Measurements from ENCODE around the gene UGT1A5. TPM values are rescaled to one million over a fixed set of nuclear protein-coding genes. Genes with fewer than 3 reads are reported as not detected.

The UGT1A5 gene
- total RNA-seq, 1 experiment from 2014 or later, result not detected

DNA sequence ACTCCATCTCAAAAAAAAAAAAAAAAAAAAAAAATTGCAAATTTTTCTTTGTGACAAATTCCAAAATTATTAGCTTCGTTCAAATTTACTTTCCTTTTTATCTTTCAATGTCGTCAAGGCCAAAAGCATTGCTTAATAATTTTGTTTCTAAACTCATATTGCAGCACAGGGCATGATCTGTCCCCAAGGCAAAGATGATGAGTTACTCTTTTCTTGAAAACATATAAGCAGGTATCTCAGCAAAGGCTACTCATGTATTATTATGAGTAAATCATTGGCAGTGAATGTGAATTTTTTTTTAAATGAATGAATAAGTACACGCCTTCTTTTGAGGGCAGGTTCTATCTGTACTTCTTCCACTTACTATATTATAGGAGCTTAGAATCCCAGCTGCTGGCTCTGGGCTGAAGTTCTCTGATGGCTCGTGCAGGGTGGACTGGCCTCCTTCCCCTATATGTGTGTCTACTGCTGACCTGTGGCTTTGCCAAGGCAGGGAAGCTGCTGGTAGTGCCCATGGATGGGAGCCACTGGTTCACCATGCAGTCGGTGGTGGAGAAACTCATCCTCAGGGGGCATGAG, 31.1 kb upstream of the UGT1A5 start, which contains the start of gene UGT1A7:
UGT1A7 (plus strand) TSS at position 381 of the 579 bp plus-strand sequence; CDS start at position 418, 37 bp downstream.
- ChIA-PET POLR2A (no interaction called here), CTCF (no interaction called here), RAD21 (ENCODE audit: low non-redundant PET in 1 of 2, low total read pairs in 2 of 2, uncharacterized antibody in 2 of 2, unreplicated experiment in 2 of 2) (no interaction called here)
- Histone ChIP-seq H3K79me2 (ENCODE audit: insufficient read depth, low read length) (no peaks in the 10 kb centered on the region), H3K36me3 (ENCODE audit: control insufficient read depth in 1 of 2, insufficient read depth in 2 of 2, low read length in 2 of 2) (no peaks in the 10 kb centered on the region), H3K4me2 (ENCODE audit: low read length) (no peak within 1 kb of the TSS), H3K4me1 (ENCODE audit: control insufficient read depth in 1 of 2, insufficient read depth in 2 of 2, low read length in 2 of 2) (no peaks in the 10 kb centered on the region), H3K9ac (ENCODE audit: low read length) (no peak within 1 kb of the TSS), H3K4me3 (replicated peaks in 1 of 2; ENCODE audit: low read depth in 1 of 2, low read length in 2 of 2) (no peak within 1 kb of the TSS), H4K20me1 (ENCODE audit: insufficient read depth) (no peaks in the 10 kb centered on the region), H3K9me3 (ENCODE audit: control insufficient read depth in 1 of 2, insufficient read depth in 1 of 2, low read depth in 1 of 2, low read length in 2 of 2) (no peaks in the 10 kb centered on the region), H2AFZ (ENCODE audit: low read depth, low read length, poor library complexity, severe bottlenecking) (no peak within 1 kb of the TSS), H3K27ac (ENCODE audit: low read depth, low read length) (no peak within 1 kb of the TSS), H3K9me2 (ENCODE audit: insufficient read depth) (no peaks in the 10 kb centered on the region), H3K27me3 (ENCODE audit: insufficient read depth, low read length) (peaks cover 18% of the 10 kb centered on the region; the same call in 1 of the 2 replicates)
- ATAC-seq (no peak), DNase-seq (ENCODE audit: low read depth, low spot score) (no peak)
- no peak for TF ChIP-seq JUND (IDR thresholded peaks at IDR 0.05)
- no peak for TF ChIP-seq ZNF274 (IDR thresholded peaks at IDR 0.05; ENCODE audit: low read depth, low read length)
- TF ChIP-seq FOSL1 (IDR thresholded peaks at IDR 0.05; ENCODE audit: low read depth), result no peak
- TF ChIP-seq EGR1 (IDR thresholded peaks at IDR 0.05; ENCODE audit: low read depth), result no peak
- no peak for TF ChIP-seq EZH2 (IDR thresholded peaks at IDR 0.05)
- TF ChIP-seq, protein P1, sequence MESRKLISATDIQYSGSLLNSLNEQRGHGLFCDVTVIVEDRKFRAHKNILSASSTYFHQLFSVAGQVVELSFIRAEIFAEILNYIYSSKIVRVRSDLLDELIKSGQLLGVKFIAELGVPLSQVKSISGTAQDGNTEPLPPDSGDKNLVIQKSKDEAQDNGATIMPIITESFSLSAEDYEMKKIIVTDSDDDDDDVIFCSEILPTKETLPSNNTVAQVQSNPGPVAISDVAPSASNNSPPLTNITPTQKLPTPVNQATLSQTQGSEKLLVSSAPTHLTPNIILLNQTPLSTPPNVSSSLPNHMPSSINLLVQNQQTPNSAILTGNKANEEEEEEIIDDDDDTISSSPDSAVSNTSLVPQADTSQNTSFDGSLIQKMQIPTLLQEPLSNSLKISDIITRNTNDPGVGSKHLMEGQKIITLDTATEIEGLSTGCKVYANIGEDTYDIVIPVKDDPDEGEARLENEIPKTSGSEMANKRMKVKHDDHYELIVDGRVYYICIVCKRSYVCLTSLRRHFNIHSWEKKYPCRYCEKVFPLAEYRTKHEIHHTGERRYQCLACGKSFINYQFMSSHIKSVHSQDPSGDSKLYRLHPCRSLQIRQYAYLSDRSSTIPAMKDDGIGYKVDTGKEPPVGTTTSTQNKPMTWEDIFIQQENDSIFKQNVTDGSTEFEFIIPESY (IDR thresholded peaks at IDR 0.05; ENCODE audit: extremely low read depth, insufficient replicate concordance, low read length), result no peak
- TF ChIP-seq RAD21 (IDR thresholded peaks at IDR 0.05; ENCODE audit: low read depth), result no peak
- TF ChIP-seq, protein P2, sequence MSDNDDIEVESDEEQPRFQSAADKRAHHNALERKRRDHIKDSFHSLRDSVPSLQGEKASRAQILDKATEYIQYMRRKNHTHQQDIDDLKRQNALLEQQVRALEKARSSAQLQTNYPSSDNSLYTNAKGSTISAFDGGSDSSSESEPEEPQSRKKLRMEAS (IDR thresholded peaks at IDR 0.05), result no peak
- TF ChIP-seq TCF7L2 (IDR thresholded peaks at IDR 0.05; ENCODE audit: borderline replicate concordance, extremely low read depth, insufficient read depth, insufficient read length), result no peak
- TF ChIP-seq ELF1 (IDR thresholded peaks at IDR 0.05; ENCODE audit: borderline replicate concordance, low read depth), result no peak
- TF ChIP-seq CEBPB (IDR thresholded peaks at IDR 0.05; ENCODE audit: low read depth), result no peak
- TF ChIP-seq YY1 (IDR thresholded peaks at IDR 0.05; ENCODE audit: extremely low read depth, insufficient replicate concordance, low read depth, low read length), result no peak
- no peak for TF ChIP-seq SRF (IDR thresholded peaks at IDR 0.05; ENCODE audit: low read depth)
- TF ChIP-seq POLR2AphosphoS5 (IDR thresholded peaks at IDR 0.05; ENCODE audit: low read depth, low read length), result no peak
- TF ChIP-seq CBX3 (IDR thresholded peaks at IDR 0.05; ENCODE audit: low read depth), result no peak
- TF ChIP-seq, protein P3, sequence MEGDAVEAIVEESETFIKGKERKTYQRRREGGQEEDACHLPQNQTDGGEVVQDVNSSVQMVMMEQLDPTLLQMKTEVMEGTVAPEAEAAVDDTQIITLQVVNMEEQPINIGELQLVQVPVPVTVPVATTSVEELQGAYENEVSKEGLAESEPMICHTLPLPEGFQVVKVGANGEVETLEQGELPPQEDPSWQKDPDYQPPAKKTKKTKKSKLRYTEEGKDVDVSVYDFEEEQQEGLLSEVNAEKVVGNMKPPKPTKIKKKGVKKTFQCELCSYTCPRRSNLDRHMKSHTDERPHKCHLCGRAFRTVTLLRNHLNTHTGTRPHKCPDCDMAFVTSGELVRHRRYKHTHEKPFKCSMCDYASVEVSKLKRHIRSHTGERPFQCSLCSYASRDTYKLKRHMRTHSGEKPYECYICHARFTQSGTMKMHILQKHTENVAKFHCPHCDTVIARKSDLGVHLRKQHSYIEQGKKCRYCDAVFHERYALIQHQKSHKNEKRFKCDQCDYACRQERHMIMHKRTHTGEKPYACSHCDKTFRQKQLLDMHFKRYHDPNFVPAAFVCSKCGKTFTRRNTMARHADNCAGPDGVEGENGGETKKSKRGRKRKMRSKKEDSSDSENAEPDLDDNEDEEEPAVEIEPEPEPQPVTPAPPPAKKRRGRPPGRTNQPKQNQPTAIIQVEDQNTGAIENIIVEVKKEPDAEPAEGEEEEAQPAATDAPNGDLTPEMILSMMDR (IDR thresholded peaks at IDR 0.05 in 2 of 3, conservative IDR thresholded peaks at IDR 0.05 in 1 of 3; ENCODE audit: borderline replicate concordance in 1 of 3, insufficient read depth in 1 of 3, low read depth in 2 of 3, low read length in 2 of 3), result no peak
- TF ChIP-seq EZH2phosphoT487 (IDR thresholded peaks at IDR 0.05; ENCODE audit: borderline replicate concordance), result no peak
- no TSS peak for BruUV-seq (replicated peaks)
- intact Hi-C loops (cut with micrococcal nuclease), result no loop called here

Data from HCT116 (cell line).